ENCODE results near the gene HHAT.

DNA sequence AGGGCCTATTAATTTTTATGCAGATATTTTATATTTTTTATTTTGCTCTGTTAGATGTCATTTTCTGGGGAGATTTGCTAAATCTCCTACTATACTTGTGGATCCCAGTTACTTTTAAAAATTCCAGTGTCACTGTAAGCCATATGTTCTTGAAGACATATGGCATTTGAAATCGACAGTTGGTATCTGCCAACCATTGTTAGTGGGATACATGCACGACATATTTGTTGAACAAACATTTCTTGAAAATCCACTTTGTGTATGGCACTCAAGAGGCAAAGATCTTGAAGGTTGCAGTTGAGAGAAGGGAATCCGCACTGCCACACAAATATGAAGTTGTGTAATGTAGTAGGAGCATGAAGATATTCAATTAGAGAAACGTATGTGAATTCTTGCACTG is 287.7 kb downstream of the HHAT start:
- TF ChIP-seq EP300 (IDR thresholded peaks at IDR 0.05) (no peak), POLR2AphosphoS5 (IDR thresholded peaks at IDR 0.05) (no peak)
- TF ChIP-seq, protein P1, sequence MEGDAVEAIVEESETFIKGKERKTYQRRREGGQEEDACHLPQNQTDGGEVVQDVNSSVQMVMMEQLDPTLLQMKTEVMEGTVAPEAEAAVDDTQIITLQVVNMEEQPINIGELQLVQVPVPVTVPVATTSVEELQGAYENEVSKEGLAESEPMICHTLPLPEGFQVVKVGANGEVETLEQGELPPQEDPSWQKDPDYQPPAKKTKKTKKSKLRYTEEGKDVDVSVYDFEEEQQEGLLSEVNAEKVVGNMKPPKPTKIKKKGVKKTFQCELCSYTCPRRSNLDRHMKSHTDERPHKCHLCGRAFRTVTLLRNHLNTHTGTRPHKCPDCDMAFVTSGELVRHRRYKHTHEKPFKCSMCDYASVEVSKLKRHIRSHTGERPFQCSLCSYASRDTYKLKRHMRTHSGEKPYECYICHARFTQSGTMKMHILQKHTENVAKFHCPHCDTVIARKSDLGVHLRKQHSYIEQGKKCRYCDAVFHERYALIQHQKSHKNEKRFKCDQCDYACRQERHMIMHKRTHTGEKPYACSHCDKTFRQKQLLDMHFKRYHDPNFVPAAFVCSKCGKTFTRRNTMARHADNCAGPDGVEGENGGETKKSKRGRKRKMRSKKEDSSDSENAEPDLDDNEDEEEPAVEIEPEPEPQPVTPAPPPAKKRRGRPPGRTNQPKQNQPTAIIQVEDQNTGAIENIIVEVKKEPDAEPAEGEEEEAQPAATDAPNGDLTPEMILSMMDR (IDR thresholded peaks at IDR 0.05) = no peak

Data from esophagus muscularis mucosa (tissue), 4 donors.